ENCODE results near the gene SYT7.
A peak's percentile ranks its signal among the peaks of the same experiment; 100 is the strongest.

Gene SYT7

DNA sequence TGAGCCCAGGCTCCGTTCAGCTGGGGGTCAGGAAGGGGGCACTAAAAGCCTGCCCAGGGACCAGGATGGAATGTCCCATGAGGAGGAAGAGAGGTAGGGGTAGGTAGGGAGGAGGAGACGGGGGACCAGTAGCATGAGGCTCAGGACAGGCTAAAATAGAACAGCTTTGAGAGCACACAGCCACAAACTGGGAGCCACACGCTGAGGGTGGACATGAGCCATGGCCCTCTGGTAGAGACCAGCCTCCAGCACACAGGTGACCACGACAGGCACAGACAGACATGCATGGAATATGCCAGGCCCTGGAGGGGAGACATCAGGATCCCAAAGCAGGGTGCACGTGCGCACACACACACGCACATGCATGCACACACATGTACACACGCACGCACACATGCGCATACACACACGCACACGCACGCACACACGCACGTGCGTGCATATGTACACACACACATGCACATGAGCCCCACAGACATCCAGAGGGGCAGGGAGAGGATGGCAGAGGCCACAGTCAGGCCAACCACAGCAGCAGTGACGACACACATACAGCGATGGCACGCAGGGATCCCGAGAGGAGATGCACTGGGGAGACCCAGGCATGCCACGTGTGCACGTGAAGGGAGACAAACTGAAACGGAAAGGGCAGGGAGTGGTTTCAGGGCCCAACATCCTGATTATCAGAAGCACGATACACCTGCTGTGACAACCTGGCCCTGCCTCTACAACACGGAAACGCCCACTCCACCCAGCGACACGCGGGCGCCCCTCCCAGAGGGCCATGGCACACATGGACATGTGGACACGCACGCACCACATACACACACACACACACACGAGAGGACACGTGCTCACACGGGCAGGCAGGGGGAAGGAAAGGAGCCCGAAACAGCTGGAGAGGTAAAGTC lies 46.6 kb downstream of the SYT7 start:
- TF ChIP-seq, protein P1, sequence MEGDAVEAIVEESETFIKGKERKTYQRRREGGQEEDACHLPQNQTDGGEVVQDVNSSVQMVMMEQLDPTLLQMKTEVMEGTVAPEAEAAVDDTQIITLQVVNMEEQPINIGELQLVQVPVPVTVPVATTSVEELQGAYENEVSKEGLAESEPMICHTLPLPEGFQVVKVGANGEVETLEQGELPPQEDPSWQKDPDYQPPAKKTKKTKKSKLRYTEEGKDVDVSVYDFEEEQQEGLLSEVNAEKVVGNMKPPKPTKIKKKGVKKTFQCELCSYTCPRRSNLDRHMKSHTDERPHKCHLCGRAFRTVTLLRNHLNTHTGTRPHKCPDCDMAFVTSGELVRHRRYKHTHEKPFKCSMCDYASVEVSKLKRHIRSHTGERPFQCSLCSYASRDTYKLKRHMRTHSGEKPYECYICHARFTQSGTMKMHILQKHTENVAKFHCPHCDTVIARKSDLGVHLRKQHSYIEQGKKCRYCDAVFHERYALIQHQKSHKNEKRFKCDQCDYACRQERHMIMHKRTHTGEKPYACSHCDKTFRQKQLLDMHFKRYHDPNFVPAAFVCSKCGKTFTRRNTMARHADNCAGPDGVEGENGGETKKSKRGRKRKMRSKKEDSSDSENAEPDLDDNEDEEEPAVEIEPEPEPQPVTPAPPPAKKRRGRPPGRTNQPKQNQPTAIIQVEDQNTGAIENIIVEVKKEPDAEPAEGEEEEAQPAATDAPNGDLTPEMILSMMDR (IDR thresholded peaks at IDR 0.05; ENCODE audit: low read depth, low read length), result no peak
- TF ChIP-seq MYC (IDR thresholded peaks at IDR 0.05; ENCODE audit: low read depth, low read length), result no peak
- TF ChIP-seq POLR2A (IDR thresholded peaks at IDR 0.05; ENCODE audit: extremely low read depth, insufficient read length), result no peak
- TF ChIP-seq MAX (IDR thresholded peaks at IDR 0.05; ENCODE audit: low read depth, low read length), result no peak
- DNase-seq (ENCODE audit: low read depth), result no peak
- no peak overlapping the region for H3K4me3 ChIP-seq (ENCODE audit: low read depth, low read length)

GRCh38 chr11:61533401-61533800 lies 47.5 kb downstream of the SYT7 start:
- TF ChIP-seq MAX (IDR thresholded peaks at IDR 0.05; ENCODE audit: low read depth, low read length) (no peak), MYC (IDR thresholded peaks at IDR 0.05; ENCODE audit: low read depth, low read length) (no peak), POLR2A (IDR thresholded peaks at IDR 0.05; ENCODE audit: extremely low read depth, insufficient read length) (no peak)
- TF ChIP-seq, protein P1 (IDR thresholded peaks at IDR 0.05; ENCODE audit: low read depth, low read length), result no peak
- no peak for DNase-seq (ENCODE audit: low read depth)

DNA sequence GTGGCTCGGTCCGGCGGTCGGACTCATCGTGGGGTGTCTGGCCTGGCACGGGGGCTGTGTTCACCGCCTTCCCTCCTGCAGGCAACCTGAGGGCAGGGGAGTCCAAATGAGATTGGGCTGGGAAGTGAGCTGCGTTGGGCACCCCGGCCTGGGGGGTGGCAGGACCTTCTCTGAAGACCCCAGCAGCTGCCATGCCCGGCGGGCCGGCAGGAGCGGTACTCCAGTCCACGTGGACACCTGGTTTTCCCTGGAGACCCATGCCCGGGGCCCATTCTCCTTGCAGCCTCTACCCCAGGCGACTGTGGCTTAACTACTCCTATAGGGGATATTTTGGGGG lies 47.9 kb downstream of the SYT7 start:
- no peak for TF ChIP-seq MAX (IDR thresholded peaks at IDR 0.05; ENCODE audit: low read depth, low read length)
- TF ChIP-seq, protein P1 (IDR thresholded peaks at IDR 0.05; ENCODE audit: low read depth, low read length), result no peak
- no peak for TF ChIP-seq MYC (IDR thresholded peaks at IDR 0.05; ENCODE audit: low read depth, low read length)
- TF ChIP-seq POLR2A (IDR thresholded peaks at IDR 0.05; ENCODE audit: extremely low read depth, insufficient read length), result no peak
- no peak overlapping the region for H3K4me3 ChIP-seq (ENCODE audit: low read depth, low read length)
- no peak for DNase-seq (ENCODE audit: low read depth)

More at GRCh38 chr11:61533401-61533800, 47.5 kb downstream of the SYT7 start:
- no peak overlapping the region for H3K4me3 ChIP-seq (ENCODE audit: low read depth, low read length)

DNA sequence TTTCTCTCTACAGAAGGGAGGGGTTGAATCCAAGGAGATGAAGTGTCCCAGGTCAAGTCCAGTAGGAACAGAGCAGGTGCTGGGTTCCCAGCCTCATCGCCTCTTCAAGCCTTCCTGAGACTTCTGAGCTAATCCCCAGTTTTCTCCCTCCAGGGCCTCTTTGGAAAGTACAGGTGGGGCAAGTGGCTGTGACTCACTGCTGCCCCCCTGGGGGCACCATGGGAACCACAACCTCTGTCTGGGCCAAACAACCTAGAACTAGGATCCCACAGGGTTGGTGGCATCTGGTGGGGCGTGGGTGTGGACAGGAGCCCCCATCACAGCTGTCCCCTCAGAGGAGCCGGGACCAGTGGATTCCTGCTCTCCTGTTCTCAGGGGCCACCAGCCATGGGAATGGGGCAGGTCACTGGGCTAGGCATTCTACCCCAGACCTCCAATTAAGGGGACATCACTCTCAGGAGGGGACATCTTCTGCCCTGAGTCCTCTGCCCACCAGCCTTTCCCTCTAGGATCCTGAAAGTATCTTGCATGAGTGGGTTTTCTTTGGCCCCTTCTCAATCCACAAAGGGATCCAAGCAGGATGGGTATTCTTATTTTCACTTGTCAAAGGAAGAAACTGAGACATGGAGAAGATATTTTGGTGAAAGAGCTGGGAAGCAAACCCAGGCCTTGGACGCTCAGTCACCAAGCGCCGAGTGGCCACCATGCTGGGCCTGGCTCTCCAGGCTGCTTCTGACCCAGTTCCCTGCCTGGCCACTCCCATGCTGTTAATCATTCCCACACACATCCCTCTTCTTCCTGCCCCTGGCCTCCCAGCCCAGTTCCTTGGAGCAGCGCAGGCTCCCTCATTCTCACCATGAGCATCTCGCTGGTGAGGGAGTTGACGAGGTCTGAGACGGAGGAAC lies 48.5 kb downstream of the SYT7 start:
- peak; percentile 47 for DNase-seq (ENCODE audit: low read depth)
- H3K4me3 ChIP-seq (ENCODE audit: low read depth, low read length), result no peak overlapping the region
- TF ChIP-seq, protein P1 (IDR thresholded peaks at IDR 0.05; ENCODE audit: low read depth, low read length), result peak; percentile 99
- no peak for TF ChIP-seq POLR2A (IDR thresholded peaks at IDR 0.05; ENCODE audit: extremely low read depth, insufficient read length)

DNA sequence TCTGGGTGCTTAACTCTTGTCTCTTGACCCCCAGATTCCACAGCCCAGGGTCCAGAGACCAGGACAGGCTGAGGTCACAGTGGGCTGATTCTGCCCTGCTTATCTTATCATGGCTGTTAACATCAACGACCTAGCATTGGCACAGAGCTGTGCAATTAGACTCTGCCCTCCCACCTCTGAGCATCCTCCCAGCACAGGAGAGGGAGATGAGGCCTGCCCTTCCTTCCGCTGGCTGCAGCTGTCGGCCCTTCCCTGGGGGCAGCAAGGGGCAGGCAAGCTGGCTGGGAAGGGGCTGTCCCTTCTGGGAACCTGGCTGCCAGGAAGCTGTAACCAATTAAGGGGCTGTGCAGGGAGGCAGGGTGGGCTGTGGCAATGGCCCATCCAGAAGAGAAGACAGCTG lies 49.8 kb downstream of the SYT7 start:
- H3K4me3 ChIP-seq (ENCODE audit: low read depth, low read length), result no peak overlapping the region
- TF ChIP-seq MYC (IDR thresholded peaks at IDR 0.05; ENCODE audit: low read depth, low read length) (no peak), MAX (IDR thresholded peaks at IDR 0.05; ENCODE audit: low read depth, low read length) (no peak), POLR2A (IDR thresholded peaks at IDR 0.05; ENCODE audit: extremely low read depth, insufficient read length) (no peak)
- TF ChIP-seq, protein P1 (IDR thresholded peaks at IDR 0.05; ENCODE audit: low read depth, low read length), result no peak
- no peak for DNase-seq (ENCODE audit: low read depth)

All from NB4 (cell line).